ENCODE measurements around the gene PTPRJ.
"Not testable (repeated sequence)": the region's sequence is repeated elsewhere in the genome, so short reads cannot be mapped to it uniquely, and the experiment has no call there.

The PTPRJ gene

DNA sequence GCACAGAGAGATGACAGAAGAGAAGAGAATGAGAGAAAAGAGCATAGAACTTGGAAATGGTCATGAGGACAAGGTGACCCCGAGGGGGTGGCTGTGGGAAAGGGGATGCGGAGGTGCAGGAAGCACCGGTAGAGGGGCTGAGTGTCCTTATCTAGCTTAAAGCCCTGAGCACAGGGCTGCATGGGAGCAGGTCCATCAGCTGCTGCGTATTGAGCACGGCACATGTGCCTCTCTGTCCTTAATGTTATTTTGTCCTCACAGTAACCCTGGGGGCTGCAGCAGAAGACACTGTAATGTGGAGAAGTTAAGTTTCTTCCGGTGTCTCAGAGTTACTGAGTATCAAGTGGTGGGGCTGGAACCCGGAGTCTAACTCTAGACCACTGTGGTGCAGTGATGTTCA lies 141.9 kb downstream of the PTPRJ start:
- no peak for DNase-seq (ENCODE audit: low read depth)

DNA sequence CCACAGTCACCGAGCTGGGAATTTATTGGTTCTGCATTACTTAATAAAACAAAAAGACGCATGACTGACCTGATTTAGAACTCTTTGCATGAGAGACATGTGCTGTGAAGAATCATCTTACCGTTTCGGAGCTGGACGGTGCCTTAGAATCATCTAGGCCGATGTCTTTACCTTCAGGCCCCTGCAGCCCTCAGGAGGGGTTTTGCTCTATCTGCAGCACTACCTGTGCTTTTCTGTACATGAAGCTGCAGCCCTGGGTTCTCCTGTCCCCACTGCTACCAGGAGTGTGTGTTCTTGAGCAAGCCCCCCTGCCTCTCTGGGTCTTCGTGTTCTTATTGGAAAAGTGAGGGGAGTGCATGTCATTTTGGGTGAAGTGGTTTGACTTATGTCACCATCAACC lies 142.3 kb downstream of the PTPRJ start:
- no peak for DNase-seq (ENCODE audit: low read depth)

DNA sequence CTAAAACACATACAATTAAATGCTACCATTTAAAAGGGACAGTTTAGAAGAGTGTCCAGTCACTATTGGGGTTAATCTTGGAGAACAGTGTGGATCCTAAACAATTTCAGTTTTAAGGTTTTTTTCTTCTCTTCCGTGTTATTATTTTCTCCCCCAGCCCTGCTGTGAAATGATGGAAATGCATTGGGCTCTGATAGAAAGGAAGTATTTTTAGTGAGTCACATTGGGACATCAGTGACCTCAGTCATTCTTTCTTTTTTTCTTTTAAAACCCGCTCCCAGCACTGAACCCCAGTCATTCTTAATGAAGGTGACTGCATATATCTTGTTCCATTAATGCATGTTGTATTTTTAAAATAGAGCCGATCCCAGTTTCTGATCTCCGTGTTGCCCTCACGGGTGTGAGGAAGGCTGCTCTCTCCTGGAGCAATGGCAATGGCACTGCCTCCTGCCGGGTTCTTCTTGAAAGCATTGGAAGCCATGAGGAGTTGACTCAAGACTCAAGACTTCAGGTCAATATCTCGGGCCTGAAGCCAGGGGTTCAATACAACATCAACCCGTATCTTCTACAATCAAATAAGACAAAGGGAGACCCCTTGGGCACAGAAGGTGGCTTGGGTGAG lies 143.0 kb downstream of the PTPRJ start:
- DNase-seq (ENCODE audit: low read depth), result no peak

DNA sequence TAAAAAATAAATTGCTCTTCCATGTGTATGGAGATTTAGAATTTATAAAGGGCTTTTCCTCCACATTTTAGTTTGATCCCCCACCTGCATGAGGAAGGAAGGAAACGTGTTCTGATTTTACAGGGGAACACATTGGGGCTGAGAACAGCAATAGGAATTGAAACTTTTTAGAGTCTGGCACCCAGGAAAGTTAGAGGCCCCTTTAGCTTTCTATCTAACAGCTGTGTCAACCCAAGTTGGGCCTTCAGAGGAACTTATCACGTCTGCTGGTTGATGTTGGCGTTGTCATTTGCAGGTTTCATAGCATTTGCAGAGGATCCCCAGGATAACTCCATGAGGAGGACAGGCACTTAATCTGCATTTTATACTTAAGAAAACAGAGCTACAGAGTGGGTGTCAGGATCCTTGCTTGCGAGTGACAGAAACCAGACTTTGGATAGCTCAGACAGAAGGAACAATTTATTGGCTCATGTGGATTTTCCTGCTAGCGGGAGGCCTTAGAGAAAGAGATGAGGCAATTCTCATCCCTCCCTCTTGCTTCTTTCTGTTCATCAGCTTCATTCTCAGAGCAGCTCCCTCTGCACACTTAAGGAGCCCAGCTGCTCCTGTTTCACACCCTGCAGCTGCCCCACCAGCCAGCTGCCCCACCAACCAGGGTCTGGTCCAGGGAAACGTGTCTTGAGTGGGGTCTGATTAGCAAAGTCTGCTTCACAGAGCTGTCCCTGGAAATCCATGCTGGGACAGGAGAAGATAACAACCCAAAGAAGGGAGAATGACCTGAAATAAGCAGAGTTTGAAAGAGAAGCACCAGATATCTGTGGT lies 143.8 kb downstream of the PTPRJ start:
- no peak for DNase-seq (ENCODE audit: low read depth)

DNA sequence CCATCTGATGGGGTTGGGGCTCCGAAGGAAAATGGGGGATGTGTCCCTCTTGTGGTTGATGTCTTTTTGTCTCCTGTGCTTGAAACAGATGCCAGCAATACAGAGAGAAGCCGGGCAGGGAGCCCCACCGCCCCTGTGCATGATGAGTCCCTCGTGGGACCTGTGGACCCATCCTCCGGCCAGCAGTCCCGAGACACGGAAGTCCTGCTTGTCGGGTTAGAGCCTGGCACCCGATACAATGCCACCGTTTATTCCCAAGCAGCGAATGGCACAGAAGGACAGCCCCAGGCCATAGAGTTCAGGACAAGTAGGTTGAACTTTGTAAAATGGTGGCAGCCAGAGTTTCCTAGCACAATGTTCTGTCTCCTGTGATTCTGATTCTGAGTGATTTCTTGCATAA lies 144.5 kb downstream of the PTPRJ start:
- DNase-seq (ENCODE audit: low read depth), result no peak

DNA sequence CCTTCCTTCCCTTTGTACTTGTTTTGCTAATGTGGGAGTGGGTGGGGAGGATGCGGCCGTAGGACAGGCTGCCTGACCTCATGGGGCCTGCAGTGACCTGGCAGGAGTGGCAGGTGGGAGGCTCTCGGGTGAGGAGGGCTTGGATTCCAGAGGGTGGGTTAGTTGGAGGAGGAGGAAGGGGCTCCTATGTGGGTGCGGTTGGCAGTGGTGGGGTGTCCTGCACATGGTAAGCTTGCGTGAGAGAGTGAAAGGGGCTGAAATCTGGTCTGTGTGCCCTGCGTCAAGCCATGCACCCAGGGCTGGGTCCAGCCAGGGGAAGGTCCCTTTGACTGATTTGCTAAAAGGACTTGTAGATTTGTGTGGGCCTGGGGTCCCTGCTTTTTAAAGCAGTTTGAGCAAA lies 145.5 kb downstream of the PTPRJ start:
- DNase-seq (ENCODE audit: low read depth), result no peak

DNA sequence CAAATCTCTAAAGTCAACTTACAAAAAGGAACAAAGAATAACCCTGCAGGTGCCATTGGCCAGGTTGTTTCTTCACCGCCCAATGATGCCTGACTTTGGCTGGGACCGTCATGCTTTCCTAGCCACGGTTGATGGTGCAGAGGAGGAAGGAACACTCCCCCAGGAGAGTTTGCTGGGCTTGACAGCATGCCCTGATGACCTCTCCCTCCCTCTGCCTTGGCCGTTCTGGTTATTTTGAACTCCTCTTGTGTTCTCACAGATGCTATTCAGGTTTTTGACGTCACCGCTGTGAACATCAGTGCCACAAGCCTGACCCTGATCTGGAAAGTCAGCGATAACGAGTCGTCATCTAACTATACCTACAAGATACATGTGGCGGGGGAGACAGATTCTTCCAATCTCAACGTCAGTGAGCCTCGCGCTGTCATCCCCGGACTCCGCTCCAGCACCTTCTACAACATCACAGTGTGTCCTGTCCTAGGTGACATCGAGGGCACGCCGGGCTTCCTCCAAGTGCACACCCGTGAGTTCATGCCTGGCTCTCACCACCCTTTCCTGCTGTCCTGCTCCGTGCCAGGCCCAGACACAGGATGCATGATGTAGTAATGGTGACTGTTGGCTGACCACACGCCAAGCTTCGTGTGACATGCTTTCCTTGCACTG lies 147.3 kb downstream of the PTPRJ start:
- DNase-seq (ENCODE audit: low read depth), result no peak

DNA sequence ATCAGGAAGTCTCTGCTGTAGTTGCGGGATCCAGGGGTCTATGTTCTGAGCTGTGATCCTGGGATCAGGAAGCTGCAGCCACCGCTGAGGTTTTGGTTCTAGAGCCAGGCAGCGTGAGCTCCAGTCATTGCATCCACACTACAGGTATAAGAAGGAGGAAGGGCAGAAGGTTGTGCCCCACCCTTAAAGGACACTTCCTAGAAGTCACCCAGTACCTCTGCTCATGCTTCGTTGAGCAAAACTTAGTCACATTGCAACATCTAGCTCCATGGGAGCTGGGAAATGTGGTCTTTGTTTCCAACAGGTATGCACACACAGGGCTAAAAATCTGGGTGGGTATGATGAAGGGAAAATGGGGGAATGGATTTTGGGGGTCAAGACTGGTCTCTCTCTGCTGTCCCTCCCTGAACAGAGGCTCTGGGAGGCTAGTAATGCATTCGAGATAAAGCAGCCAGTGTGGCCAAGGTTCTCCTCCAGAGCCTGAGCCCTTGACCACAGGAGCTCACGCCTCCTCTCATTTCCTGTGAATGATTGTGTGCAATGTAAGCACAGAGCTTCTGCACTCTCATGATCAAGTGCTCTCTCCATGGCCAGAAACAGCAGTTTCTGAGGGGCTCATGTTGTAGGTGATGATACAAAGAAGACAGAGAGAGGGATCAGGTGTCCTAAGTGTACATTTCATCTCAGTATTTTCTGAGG lies 149.5 kb downstream of the PTPRJ start:
- DNase-seq (ENCODE audit: low read depth), result no peak

DNA sequence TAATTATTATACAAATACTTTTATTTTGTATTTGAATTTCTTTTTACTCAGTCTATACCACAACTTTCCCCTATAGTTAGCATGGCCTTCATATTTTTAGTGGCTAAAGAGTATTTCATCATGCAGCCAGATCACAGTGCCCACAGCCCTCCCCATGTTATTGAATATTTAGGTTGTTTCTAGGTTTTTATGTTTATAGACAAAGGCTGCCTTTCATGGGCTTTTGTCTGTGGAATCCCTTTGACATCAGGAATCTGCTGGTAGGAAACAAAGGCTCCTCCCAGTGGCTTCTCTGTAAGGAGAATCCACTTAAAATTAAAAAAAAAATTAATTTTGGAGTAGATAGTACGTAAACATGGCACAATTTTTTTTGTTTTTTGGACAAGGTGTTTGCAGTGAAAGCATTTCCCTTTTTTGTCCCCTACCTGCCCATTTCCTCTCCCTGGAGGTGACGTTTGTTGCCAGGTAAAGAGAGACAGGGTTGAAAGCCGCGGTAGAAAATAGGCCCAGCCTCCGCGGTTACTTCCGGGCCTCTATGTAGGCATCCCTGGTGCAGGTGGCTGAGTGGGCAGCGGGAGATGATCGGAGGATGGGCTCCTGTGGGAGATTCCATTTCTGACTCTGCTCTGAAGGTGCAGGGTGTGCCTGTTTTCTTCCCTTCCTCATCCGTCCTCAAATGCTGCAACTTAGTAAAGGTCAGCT lies 154.0 kb downstream of the PTPRJ start:
- DNase-seq (ENCODE audit: low read depth), result no peak

DNA sequence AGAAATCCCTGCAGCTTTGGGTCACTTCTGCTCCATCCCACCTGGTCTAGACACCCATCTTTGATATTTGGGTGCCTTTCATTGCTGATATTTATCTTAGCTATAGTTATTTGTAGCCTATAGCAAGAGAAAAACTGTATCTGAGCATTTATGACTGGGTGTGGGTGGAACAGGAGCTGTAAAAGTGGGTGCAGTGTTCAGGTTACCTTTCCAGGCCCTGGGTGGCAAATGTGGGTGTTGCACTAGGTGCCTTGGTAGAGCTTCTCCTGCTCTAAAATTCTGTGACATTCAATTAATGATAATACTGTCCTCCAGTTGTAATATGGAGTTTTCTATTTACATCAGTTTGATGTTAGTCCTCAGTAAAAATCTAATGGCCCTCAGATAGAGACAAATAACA lies 157.9 kb downstream of the PTPRJ start:
- DNase-seq (ENCODE audit: low read depth), result no peak

DNA sequence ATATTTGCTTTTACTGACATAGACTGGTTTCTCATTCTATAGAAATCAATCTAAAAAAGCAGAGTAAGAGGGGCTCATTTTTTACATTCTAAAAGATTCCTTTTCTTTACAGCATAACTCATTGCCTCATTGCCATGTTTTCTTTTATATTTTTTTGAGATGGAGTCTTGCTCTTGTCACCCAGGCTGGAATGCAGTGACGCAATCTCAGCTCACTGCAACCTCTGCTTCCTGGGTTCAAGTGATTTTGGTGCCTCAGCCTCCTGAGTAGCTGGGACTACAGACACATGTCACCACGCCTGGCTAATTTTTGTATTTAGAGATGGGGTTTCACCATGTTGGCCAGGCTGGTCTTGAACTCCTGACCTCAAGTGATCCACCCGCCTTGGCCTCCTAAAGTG lies 159.5 kb downstream of the PTPRJ start:
- not testable (repeated sequence) for DNase-seq (ENCODE audit: low read depth)

DNA sequence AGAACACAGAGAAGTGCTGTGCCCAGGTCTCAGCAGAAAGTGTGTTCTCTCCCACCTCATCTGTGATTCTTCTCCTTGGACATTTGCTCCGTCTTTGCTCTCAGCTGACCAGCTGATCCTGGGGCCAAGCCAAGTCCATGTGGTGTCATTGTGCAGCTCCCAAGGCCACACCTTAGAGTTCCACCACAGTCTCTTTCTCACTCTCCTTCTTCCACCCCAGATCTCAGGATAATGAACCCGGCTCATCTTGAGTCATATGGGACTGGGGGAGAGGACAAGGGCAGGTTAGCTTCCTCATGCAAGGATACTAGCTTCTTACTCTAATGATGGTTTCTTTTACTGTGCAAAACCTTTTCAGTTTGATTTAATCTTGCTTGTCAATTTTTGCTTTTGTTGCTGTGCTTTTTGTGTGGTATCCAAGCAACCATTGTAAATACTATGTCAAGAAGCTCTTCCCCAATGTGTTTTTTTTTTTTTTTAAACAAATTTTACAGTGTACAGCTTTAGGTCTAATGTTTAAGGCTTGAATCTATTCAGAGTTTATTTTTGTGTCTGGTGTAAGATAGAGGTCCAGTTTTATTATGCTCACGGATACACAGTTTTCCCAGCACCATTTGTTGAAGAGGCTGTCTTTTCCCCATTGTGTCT lies 161.2 kb downstream of the PTPRJ start:
- DNase-seq (ENCODE audit: low read depth), result no peak

DNA sequence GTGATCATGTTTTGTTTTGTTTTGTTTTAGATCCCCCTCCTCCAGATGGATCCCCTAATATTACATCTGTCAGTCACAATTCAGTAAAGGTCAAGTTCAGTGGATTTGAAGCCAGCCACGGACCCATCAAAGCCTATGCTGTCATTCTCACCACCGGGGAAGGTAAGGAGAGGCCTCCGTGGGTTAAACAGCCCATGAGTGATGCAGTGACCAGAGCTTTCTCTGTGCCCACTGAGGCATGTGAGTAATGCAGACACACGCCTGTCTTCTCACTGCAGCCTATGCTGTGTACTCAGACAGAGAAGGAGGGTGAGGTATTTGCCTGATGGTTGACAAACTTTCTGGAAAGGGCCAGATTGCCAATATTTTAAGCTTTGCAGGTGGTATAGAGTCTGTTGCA lies 162.5 kb downstream of the PTPRJ start:
- DNase-seq (ENCODE audit: low read depth), result no peak

DNA sequence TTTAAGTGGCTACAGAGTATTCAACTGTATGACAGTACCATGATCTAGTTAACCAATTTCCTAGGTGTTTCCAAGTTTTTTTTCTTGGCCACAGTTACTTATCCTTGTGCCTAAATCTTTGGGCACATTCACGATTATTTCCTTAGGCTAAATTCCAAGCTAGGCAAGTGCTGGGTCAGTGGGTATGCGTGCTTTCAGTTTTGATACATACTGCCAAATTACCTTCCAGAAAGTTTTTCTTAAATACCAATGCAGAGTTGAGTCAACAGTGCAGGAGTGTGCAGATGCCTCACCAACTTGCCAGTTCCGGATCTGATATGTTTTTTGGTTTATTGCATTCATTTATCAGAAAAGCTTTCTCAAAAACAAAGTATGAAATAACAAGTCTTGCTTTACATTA lies 168.4 kb downstream of the PTPRJ start:
- DNase-seq (ENCODE audit: low read depth), result no peak

DNA sequence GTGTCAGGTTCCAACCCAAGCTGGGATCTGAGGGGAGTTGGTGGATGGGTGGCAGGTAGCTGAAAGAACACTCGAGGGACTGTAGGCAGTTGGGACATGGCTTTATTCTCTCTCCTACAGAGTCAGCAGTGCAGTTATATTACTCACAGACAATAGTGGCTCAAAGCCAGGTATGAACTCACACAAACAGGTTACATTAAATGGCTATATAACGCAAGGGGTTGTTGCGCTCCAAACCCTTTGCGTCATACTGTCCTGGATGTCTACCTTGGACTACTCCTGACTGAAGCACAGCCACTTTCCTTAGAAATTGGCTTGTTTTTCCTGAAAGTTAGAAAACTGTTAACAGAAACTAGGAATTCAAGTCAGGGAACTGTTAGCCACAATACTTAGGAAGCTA lies 169.9 kb downstream of the PTPRJ start:
- no peak for DNase-seq (ENCODE audit: low read depth)

DNA sequence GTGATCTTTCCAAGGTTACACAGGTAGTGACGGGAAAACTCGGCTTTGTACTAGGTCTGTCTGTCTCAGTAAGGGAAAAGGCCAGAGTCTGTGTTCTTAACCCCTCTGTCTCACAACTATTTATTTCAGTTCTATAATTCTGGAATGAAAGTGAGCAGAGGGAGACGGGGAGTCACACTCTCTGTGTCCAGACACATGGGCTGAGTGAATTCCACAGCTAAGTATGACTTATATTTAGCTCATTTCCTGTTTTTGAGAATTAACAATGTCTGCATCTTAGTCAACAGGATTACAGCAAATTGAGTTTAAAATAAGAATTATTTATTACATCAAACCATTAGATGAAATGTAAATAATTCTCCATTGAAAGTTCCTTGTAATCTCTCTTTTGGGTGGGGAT lies 173.8 kb downstream of the PTPRJ start:
- peak; percentile 49 for DNase-seq (ENCODE audit: low read depth)

DNA sequence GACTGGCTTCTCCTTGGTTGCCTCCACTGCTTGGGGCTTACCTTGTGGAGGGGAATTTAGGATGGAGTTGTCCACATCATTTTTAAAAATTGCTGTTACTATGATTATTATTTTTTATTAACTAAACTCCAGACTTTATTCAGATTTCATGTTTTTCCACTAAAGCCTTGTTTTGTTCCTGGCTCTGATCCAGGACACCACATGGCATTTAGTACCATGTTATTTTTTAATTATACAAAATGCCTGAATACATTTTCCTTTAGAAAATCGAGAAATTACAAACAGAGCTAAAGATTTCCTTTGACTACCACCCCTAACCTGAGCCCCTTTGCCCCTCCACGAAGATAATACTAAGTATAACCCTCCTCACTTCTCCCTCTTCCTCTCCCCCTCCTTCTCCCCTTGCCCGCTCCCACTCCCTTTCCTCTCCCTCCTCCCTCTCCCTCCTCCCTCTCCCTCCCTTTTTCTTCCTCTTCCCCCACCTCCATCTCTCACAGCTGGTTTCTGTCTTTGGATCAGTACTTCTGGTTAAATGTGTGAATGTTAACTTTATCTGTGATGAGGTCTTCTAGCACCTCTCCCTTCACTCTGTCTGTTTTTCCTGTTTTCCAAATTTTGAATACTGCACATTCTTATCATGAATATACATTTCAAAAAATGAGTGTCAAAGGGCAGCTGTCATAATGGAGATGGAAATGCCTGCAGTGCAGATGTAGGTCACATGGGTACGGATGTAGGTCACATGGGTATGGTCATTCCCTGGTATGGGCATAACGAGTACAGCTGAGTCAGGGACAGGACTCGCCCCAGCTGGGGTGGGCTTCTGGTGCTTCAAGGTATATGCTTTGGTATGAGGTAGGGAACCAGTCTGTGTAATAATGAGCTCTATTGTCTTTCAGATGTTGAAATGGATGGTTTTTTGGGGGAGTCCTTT lies 181.9 kb downstream of the PTPRJ start:
- no peak for DNase-seq (ENCODE audit: low read depth)

DNA sequence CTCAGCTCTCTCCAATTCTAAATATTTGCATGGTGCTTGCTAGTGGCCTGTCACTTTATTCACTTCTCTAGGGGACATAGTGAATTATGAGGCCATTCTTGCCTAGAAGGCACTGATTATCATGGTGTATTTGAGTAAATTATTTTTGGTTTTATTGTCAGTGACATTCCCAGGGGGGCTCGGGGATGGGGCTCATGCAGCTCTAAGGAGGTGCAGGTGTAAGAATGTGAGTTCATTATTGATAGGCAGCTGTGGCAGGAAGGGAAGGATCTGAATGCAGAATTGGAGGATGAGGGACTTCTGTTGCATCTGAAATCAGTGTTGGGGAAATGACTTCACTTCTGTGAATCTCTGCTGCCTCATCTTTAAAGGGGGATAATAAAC lies 182.5 kb downstream of the PTPRJ start:
- no peak for DNase-seq (ENCODE audit: low read depth)

DNA sequence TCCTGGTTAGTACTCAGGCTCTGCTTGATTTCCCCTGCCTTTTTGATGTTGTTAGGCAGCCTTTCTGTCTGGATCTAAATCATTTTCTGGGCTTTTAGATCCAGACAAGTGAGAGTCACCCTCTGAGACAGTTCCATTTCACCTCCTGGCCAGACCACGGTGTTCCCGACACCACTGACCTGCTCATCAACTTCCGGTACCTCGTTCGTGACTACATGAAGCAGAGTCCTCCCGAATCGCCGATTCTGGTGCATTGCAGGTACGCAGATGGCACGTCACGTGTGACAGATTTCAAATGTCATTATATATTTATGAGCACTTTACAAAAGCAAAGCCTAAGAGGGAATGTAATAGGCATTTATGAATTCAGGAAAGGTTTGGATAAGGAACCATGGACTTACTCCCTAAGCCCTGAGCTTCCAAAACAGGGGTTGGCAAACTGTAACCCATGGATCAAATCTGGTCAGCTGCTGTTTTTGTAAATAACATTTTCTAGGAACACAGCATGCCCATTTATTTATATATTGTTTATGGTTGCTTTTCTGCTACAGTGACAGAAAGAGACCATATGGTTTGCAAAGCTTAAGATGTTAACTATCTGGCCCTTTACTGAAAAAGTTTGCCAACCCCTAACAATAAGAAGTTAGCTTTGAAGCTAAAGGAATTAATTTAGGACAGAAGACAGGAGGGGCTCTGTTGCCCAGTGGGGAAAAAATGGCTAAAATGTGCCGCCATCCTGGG lies 183.2 kb downstream of the PTPRJ start:
- DNase-seq (ENCODE audit: low read depth), result no peak

DNA sequence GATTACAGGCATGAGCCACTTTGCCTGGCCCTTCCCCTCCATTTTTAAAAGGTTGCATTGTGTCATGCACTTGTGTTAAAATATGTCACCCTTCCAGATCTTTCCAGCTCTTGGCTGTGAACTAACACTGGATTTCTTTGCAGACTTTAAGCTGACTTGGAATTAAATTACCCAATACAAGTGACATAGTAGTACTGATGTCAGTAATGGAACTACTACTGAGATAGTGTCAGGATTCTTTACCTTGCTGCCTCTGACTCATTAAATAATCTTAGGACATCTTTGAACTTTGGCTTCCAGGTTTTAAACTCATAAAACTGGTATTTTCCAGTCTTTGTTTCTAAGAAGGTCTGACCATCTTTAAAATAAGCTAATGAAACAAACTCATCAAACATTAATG lies 184.5 kb downstream of the PTPRJ start:
- DNase-seq (ENCODE audit: low read depth), result no peak
